Stimulated activated CD8-positive, alpha-beta memory T cell treated with anti-CD3 and anti-CD28 coated beads, Interleukin-12 subunit alpha, Interleukin-12 subunit beta, amount 100 ng/mL, for 4 hours (primary cell): ENCODE measurements around the gene TMPRSS9.
"Not testable (repeated sequence)": the region's sequence is repeated elsewhere in the genome, so short reads cannot be mapped to it uniquely, and the experiment has no call there.

Experiments
- DNase-seq: peaks from one replicate; pipeline ENCODE4 v3.0.0-alpha.2; 2020; ENCODE audit warnings: low read depth

The TMPRSS9 gene

DNA sequence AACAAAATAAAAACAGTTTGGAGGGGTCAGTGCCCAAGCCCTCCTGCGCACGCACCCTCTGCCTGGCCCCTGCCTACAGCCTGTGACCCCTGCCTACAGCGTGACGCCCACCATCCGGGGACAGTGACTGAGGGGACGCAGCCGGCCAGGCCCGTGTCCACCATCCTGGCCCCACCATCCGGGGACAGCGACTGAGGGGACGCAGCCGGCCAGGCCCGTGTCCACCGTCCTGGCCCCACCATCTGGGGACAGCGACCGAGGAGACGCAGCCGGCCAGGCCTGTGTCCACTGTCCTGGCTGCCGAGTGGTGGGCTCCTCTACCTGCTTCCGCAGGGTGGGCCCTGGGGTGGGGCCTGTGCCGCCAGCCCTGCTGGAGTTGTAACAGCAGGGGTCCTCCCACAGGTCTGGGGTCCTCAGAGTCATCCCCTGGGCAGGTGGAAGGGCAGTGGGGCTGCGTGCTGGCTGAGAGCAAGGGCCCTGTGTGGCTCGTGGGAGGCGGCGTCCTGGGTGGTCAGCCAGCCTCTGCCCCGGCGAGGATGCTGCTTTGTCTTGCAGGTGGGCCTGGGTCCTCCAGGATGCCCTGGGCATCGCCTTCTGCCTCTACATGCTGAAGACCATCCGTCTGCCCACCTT, 17.3 kb upstream of the TMPRSS9 start:
- DNase-seq, result no peak

DNA sequence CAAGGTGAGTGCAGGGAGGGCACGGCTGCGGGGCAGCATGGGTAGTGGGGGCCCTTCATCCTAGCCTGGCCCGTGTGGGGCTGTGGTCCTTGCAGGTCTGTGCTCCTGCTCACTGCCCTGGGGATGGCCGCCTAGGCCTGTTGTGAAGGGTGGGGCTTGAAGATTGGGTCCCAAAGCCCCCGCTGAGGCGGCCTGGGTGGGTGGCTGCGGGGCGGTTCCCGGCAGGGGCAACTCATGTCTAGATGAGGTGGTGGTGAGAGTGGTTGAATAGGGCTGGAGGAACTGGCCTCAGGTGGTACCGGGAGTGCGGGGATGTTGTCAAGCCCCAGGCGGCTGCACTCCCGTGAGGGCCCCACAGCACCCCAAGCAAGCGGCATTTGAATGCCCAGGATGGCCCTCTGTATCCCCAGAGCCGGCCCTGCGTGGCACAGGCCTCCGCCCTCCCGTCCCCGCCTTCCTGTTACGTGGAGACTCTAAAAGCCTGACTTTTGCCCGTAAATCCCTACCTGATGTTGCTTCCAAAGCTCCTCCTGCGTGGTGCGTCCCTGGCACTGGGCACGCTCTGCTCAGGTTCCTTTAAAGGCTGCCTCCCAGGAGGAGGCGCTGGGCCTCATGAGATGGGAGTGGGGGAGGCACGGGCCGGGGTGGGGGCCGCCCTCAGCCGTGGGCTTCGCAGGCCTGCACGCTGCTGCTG, 16.6 kb upstream of the TMPRSS9 start:
- no peak for DNase-seq

GRCh38 chr19:2344381-2344870, 15.6 kb upstream of the TMPRSS9 start:
- no peak for DNase-seq

DNA sequence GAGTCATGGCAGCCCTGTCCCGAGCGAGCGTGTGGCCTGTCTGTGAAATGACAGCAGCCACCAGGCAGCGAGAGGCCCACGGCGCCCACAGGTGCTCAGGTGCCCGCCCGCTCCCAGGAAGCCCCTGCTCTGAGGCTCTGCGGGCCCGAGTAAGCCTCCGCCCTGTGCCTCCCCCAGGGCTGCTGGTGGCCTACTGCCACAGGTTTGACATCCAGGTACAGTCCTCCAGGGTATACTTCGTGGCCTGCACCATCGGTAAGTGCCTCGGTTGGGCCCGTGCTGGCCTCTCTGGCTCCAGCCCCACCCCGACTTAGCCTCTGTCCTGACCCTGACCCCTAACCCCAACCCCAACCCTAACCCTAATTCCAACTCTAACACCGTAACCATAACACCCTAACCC, 15.0 kb upstream of the TMPRSS9 start:
- DNase-seq, result no peak

DNA sequence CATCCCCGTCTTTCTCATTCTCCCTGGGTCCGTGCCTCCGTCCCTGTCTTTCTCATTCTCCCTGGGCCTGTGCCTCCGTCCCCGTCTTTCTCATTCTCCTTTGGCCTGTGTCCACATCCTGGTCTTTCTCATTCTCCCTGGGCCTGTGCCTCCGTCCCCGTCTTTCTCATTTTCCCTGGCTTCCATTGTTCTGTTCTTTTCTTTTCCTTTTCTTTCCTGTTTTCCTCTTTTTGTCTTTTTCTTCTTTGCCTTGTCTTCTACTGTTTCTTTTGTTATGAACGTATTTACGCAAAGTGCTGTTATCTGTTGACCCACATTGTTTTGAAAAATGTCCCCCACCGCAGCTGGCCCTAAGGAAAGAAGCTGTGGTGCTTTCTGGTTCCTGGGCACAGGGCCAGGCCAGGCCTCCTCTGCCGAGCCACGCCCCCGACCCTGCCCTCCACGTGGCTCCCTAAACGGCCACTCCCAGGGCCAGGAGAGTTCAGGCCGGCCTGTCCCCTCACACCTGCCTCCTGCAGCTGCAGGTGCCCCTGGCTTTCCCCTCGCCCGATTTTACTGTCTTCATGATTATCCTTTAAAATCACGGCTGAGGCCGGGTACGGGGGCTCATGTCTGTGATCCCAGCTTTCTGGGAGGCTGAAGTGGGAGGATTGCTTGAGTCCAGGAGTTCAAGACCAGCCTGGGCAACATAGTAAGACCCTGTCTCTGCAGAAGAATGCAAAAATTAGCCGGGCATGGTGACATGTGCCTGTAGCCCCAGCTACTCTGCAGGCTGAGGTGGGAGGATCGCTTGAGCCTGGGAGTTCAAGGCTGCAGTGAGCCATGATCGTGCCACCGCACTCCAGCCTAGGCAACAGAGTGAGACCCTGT, 14.0 kb upstream of the TMPRSS9 start:
- DNase-seq, result no peak

DNA sequence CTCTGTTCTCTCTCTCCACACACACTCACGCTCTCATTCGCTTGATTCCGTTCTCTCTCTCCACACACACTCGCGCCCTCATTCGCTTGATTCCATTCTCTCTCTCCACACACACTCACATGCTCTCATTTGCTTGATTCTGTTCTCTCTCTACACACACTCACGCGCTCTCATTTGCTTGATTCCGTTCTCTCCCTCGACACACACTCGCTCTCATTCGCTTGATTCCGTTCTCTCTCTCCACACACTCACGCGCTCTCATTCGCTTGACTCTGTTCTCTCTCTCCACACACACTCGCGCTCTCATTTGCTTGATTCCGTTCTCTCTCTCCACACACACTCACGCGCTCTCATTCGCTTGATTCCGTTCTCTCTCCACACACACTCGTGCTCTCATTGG, 10.2 kb upstream of the TMPRSS9 start:
- not testable (repeated sequence) for DNase-seq

- no peak for DNase-seq
These were observed 9.4 kb upstream of the TMPRSS9 start for GRCh38 chr19:2350656-2351055.

GRCh38 chr19:2351591-2351990, 8.5 kb upstream of the TMPRSS9 start:
- no peak for DNase-seq

DNA sequence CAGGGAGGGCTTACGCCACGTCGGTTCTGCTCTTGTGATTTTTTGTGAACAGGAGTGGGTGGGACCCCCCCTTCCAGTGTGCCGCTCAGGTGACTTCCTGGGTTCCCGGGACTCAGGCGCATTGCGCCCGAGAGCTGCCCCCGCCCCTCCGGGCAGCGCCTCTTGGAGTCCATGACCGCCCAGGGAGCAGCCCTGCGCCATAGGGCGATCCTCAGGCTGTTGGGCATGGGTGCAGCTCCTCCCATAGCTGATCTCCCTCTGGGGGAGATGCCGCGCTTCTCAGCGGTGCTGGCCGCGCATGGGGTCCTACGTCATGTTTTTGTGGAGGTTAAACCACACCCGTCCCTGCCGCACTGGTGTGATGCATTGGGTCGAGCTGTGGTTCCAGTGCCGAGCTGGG, 7.9 kb upstream of the TMPRSS9 start:
- DNase-seq, result no peak

DNA sequence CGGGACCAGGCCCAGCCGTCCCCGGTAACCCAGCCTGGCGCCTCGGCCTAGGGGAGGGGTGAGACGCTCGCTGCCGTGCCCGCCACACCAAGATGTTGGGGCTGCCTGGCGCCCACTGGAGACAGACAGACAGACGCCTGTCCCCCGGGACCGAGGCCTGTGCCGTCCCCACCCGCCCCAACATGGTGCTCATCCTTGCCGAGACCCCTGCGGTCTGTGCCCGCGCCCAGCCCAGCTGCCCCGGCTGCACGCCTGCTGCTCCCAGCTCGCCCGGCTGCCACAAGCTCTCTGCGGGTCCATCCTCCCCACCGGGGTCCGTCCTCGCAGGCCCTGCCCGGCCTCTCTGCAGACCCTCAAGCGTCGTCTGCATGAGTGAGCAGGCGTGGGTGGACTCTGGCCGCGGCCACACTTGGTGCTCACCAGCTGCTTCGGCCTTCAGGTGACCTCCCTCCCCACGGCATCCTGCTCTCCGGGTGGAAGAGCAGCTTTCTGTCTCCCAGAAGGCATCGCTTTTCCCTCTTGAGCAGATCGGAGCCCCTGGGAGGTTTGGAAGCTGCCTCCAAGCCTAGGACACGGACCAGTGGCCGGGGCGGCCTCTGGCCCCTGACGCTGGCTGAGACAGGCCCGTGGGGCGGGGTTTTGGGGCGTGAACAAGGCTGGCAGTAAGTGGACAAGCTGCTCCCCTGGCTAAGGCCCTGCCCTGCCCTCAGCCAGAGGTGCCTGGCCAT, 6.7 kb upstream of the TMPRSS9 start:
- DNase-seq, result no peak

GRCh38 chr19:2353887-2354592, 6.0 kb upstream of the TMPRSS9 start:
- no peak for DNase-seq

DNA sequence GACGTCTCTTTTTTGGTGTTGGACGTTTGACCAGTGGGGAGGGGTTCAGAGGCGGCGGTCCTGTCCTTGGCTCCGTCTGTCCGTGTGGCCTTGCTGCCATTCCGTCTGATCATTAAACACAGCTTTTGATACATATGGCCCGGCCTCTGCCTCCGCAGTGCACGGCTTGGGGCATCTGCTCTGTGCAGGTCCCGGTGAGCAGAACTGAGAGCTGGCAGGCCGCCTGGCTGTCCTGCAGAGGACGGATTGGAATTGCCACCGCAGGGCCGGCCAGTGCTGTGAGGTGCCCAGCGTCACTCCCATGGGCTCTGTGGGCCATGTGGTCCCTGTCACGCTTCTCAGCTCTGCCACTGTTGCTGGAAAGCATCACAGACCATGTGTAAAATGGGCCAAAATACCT, 5.4 kb upstream of the TMPRSS9 start:
- DNase-seq, result no peak

DNA sequence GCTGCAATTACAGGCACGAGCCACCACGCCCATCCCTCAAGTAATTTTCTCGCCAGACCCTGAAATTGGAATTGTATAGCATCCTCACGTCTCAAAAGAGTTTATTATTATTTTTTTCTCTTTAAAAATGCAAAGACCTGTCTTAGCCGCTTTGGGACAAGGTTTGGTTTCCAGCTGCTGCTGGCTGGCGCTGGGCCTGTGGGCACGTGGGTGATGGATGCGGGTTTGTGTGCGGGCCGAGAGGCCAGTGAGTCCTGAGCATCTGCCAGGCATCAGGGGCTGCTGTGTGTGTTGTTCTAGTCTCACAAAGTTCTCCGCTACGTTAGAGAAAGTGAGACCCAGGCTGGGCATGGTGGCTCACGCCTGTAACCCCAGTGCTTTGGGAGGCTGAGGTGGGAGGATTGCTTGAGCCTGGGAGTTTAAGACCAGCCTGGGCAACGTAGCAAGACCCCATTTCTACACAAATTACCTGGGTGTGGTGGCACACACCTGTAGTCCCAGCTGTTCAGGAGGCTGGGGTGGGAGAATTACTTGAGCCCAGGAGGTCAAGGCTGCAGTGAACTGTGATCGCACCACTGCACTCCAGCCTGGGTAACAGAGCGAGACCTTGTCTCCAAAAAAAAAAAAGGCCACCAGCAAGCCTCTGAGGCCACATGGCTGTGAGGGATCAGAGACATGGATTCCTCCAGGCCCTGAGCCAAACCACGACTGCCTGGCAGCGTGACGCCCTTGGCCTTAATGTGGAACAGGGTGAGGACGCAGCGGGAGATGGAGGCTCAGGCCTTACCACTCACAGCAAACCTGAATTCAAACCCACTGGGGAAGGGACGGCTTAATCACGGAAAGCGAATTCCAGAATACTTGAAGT, 4.7 kb upstream of the TMPRSS9 start:
- no peak for DNase-seq

- no peak for DNase-seq
These were observed 3.9 kb upstream of the TMPRSS9 start for GRCh38 chr19:2356036-2356646.

DNA sequence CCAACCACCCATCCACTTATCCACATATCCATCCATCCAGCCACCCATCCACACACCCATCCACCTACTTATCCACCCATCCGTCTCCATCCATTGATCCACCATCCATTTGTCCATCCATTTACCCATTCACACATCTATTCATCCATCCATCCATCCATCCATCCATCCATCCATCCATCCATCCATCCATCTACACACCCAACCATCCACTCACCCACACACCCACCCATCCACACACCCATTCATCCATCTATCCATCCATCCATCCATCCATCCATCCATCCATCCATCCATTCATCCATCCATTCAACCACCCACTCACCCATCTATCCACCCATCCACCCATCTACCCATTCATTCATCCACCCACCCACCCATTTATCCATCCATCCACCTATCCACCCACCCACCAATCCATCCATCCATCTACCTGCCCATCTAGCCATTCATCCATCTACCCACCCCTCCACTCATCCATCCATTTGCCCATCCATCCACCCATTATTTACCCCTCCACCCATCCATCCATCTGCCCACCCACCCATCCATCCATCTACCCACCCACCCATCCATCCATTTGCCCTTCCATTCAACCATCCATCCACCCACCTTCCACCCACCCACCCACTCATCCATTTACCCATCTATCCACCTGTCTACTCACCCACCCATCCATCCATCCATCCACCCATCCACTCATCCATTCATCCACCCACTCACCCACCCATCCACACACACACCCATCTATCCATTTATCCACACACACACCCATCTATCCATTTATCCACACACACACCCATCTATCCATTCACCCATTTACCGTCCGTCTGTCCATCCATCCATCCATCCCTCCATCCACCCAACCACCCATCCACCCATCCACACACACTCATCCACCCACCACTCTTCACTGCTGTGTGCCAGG, 2.5 kb upstream of the TMPRSS9 start:
- DNase-seq, result no peak

DNA sequence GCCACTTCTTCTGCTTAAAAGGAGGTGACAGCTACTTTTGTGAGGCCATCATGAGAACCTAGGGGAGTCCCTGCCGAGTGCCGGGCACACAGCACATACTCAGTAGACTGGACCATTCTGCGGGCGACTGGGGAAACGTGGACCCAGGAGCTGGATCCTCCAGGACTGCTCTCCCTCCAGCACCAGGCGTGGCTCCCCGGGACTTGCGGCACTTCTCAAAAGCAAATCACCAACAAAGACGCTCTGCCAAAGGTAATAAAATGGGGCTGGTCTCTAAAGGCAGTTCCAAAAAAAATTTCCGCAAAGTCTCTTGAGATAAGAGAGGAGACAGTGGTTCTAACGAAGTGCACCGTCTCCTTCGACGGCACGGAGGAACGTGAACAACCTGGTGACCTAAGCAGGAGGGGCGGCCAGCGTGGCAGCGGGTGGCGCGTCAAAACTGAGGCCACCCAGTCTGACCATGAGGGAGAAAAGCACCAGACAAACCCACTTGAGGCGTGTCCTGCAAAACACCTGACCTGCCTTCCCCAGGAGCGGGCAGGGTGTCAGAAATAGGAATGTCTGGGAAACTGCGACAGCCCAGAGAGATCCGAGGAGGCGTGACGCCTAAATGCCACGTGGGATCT, 1.4 kb upstream of the TMPRSS9 start:
- no peak for DNase-seq

GRCh38 chr19:2360833-2361232, 768 bp downstream of the TMPRSS9 start:
- no peak for DNase-seq

DNA sequence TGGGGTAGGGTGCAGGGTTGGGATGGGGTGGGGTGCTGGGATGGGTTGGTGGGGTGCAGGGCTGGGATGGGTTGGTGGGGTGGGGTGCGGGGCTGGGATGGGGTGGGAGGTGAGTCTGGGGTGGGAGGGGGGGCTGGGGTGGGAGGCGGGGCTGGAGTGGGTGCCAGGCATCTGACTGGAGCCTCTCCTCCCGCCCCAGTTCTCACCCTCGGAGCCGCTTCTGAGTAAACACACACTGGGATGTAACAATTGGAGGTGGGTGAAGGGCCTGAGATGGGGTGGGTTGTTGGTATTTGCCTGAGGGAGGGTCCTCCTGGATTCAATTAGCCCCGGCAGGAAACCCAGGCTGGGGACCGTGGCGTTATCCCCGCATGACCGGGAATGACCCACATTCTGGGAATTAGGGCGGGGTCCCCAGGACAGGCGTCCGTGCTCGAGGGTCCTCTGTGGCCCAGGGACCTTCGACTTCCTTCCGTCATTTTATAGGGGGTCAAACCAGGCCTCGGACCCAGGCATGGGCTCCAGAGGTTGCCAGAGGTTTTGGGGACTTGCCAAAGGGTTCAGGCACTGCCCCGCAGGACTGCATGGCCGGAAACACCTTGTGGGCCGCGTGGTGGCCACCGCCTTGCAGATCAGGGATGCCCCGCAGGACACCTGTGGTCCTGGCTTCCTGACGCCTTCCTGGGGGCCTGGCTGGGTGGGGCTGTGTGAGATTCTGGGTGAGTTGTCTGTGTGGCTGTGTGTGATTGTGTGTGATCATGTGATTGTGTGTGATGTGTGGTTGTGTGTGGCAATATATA, 1.4 kb downstream of the TMPRSS9 start:
- no peak for DNase-seq
